Neural cell (in vitro differentiated cells): ENCODE measurements around the gene SH3RF3.

Experiments used
- CTCF ChIP-seq: fragments of 450-650 bp; IDR thresholded peaks from 2 replicates; pipeline ENCODE4 v1.5.1; 2014; ENCODE audit warnings: antibody characterized with exemption, mild to moderate bottlenecking, moderate library complexity; ENCODE audit not compliant: poor library complexity, severe bottlenecking
- EZH2 ChIP-seq: fragments of 200-600, 300-800 bp; shearing (Covaris generic), sonication (generic); IDR thresholded peaks from 2 replicates; pipeline ENCODE4 v1.6.1; 2014; ENCODE audit warnings: antibody characterized with exemption, low read length, borderline replicate concordance, mild to moderate bottlenecking; ENCODE audit not compliant: insufficient read depth, poor library complexity, severe bottlenecking
- MXI1 ChIP-seq: fragments of 450-650 bp; conservative IDR thresholded peaks from 2 replicates; pipeline ENCODE4 v1.6.1; 2014; ENCODE audit warnings: antibody characterized with exemption, mild to moderate bottlenecking; ENCODE audit not compliant: poor library complexity, severe bottlenecking
- RAD21 ChIP-seq: fragments of 450-650 bp; conservative IDR thresholded peaks from 2 replicates; pipeline ENCODE4 v1.6.1; 2014; ENCODE audit warnings: antibody characterized with exemption, mild to moderate bottlenecking, moderate library complexity

GRCh38 chr2:109298851-109299250 lies 169.8 kb downstream of the SH3RF3 start:
- no peak for TF ChIP-seq CTCF
- no peak for TF ChIP-seq MXI1
- no peak for TF ChIP-seq EZH2
- TF ChIP-seq RAD21, result no peak
